ENCODE measurements around the gene IQCH. TPM values are rescaled to one million over a fixed set of nuclear protein-coding genes. Genes with fewer than 3 reads are reported as not detected.

IQCH gene
- total and polyA plus RNA-seq, 8 donors, result 0.49 to 1.6 (median 1.2) TPM

DNA sequence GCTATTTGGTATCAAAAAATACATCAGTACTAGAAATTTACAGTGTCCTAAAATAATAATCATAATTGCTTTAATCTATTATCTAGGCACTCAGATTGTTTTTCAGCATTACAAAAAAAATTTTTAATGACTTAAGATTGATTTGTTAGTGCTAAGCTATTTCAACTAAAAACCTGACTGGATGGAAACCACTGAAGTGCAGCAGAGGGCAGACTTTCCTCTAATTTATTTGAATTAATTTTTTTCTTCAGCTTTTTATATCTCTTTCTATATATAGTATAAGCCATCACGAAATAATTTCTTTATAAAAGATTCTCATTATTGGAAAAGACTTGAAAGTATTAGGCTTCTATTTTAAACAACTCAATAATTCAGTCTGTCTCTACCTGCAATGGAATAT, 131.4 kb downstream of the IQCH start:
- WGBS, 2 donors, result 54 to 62% methylated on average over 1 of the region's 1 CpG
- TF ChIP-seq, protein P1, sequence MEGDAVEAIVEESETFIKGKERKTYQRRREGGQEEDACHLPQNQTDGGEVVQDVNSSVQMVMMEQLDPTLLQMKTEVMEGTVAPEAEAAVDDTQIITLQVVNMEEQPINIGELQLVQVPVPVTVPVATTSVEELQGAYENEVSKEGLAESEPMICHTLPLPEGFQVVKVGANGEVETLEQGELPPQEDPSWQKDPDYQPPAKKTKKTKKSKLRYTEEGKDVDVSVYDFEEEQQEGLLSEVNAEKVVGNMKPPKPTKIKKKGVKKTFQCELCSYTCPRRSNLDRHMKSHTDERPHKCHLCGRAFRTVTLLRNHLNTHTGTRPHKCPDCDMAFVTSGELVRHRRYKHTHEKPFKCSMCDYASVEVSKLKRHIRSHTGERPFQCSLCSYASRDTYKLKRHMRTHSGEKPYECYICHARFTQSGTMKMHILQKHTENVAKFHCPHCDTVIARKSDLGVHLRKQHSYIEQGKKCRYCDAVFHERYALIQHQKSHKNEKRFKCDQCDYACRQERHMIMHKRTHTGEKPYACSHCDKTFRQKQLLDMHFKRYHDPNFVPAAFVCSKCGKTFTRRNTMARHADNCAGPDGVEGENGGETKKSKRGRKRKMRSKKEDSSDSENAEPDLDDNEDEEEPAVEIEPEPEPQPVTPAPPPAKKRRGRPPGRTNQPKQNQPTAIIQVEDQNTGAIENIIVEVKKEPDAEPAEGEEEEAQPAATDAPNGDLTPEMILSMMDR (IDR thresholded peaks at IDR 0.05), result no peak
- DNase-seq, result no peak
- no peak for ATAC-seq
- H3K36me3 ChIP-seq, result no peaks in the 10 kb centered on the region
- FAIRE-seq, result peak; percentile 17
- H3K4me1 ChIP-seq, result no peaks in the 10 kb centered on the region
- no peaks in the 10 kb centered on the region for H3K9me3 ChIP-seq
- no peak overlapping the region for H3K27ac ChIP-seq
- intact Hi-C loops (cut with DNase I), result no loop called here
- H3K4me3 ChIP-seq, result no peak overlapping the region
- no peaks in the 10 kb centered on the region for H3K27me3 ChIP-seq

DNA sequence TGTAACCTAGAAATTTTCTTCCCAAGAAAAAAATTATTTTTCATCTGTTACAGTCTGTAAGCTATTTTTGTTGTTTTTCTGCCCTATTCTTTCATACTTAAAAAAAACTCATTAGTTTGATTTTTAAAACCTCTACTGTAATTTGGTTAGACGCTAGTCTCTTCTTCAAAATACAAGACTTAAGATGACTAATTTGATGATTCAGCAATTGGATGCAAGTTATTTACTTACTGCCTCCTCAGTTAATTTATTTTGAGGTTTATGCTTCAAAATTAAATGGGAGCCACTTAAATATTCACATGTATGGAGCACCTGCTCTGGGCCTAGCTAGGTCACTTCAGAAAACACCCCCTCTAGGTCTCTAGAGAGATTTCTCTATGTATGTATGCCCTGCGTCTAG, 132.4 kb downstream of the IQCH start:
- 92 to 96% methylated on average over 2 of the region's 2 CpGs for WGBS, 2 donors
- H3K27ac ChIP-seq, result no peak overlapping the region

GRCh38 chr15:67389975-67390374, 135.4 kb downstream of the IQCH start:
- TF ChIP-seq, protein P1 (IDR thresholded peaks at IDR 0.05), result no peak
- Histone ChIP-seq H3K27ac (no peak overlapping the region), H3K4me3 (no peak overlapping the region), H3K36me3 (no peaks in the 10 kb centered on the region), H3K9me3 (no peaks in the 10 kb centered on the region), H3K27me3 (no peaks in the 10 kb centered on the region), H3K4me1 (no peaks in the 10 kb centered on the region)
- no peak for FAIRE-seq
- intact Hi-C loops (cut with DNase I), result no loop called here
- DNase-seq, result no peak
- ATAC-seq, result no peak
- 59 to 63% methylated on average over 1 of the region's 1 CpG for WGBS, 2 donors

More for the DNA sequence above, 132.4 kb downstream of the IQCH start:
- Histone ChIP-seq H3K27me3 (no peaks in the 10 kb centered on the region), H3K36me3 (no peaks in the 10 kb centered on the region), H3K4me3 (no peak overlapping the region), H3K9me3 (no peaks in the 10 kb centered on the region), H3K4me1 (no peaks in the 10 kb centered on the region)
- DNase-seq (no peak), ATAC-seq (no peak), FAIRE-seq (no peak)
- intact Hi-C loops (cut with DNase I), result no loop called here
- TF ChIP-seq, protein P1 (IDR thresholded peaks at IDR 0.05), result no peak

GRCh38 chr15:67394873-67395639, 140.5 kb downstream of the IQCH start:
- DNase-seq (no peak), FAIRE-seq (no peak), ATAC-seq (no peak)
- TF ChIP-seq, protein P1 (IDR thresholded peaks at IDR 0.05), result no peak
- H3K9me3 ChIP-seq, result no peaks in the 10 kb centered on the region
- no peaks in the 10 kb centered on the region for H3K27me3 ChIP-seq
- H3K4me1 ChIP-seq, result peaks cover 0 to 3% (median 0%) of the 10 kb centered on the region in 3 donors
- no peaks in the 10 kb centered on the region for H3K36me3 ChIP-seq
- H3K27ac ChIP-seq, result no peak overlapping the region
- WGBS, 2 donors, result 77 to 82% methylated on average over 9 of the region's 9 CpGs
- intact Hi-C loops (cut with DNase I), result no loop called here
- no peak overlapping the region for H3K4me3 ChIP-seq

- Histone ChIP-seq H3K27ac (no peak overlapping the region), H3K9me3 (no peaks in the 10 kb centered on the region), H3K4me1 (peaks cover 0 to 3% (median 0%) of the 10 kb centered on the region in 3 donors), H3K4me3 (no peak overlapping the region), H3K36me3 (no peaks in the 10 kb centered on the region), H3K27me3 (no peaks in the 10 kb centered on the region)
- FAIRE-seq, result no peak
- ATAC-seq, result peak in 1 of 4 donors; percentile 49
- intact Hi-C loops (cut with DNase I), result no loop called here
- no peak for DNase-seq
- WGBS, 2 donors, result 89 to 94% methylated on average over 5 of the region's 5 CpGs
- TF ChIP-seq, protein P1 (IDR thresholded peaks at IDR 0.05), result no peak
Observed at GRCh38 chr15:67396114-67396513, 141.5 kb downstream of the IQCH start.

Data from pancreas (tissue), 10 donors.